ENCODE data around the gene ZP4.
"Not testable (repeated sequence)": the region's sequence is repeated elsewhere in the genome, so short reads cannot be mapped to it uniquely, and the experiment has no call there.

ZP4 gene

DNA sequence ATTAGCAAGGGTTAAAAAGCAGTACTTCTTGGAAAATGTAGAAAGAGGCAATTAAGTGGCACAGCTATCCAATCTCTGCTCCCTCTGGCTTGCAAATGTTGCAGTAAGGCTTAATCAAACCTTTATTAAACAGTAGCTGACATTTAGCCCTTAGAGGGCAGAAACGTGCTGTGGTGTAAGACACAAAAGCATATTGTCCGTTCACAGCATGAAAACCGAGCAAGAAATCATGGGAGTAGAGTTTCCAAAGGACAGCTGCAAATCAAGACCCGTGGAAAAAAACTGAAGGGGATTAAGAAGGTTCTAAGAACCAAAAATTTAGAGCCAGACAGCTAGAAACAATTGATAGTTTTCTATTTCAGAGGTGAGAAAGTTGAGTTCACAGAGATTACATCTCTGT, 13.1 kb downstream of the ZP4 start:
- DNase-seq (ENCODE audit: low read depth) = no peak

DNA sequence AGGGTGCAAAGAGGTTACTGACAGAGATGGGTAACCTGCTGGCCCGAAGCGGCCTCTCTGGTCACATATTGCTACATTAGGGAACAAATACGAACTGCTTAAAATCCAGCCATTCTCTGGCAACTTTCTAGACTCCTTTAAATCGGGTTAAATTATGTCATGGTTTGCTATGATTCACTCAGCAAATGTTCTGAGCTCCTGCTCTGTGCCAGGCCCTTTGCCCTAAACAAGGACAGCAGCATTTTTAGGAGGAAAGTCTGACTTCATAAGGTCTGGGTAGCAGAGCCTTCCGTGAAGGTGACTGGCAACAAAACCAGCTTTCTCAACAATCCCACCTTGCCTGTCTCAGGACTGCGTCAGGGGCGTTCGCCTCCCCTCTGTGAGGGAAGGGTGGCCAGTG, 15.4 kb downstream of the ZP4 start:
- no peak for DNase-seq (ENCODE audit: low read depth)

DNA sequence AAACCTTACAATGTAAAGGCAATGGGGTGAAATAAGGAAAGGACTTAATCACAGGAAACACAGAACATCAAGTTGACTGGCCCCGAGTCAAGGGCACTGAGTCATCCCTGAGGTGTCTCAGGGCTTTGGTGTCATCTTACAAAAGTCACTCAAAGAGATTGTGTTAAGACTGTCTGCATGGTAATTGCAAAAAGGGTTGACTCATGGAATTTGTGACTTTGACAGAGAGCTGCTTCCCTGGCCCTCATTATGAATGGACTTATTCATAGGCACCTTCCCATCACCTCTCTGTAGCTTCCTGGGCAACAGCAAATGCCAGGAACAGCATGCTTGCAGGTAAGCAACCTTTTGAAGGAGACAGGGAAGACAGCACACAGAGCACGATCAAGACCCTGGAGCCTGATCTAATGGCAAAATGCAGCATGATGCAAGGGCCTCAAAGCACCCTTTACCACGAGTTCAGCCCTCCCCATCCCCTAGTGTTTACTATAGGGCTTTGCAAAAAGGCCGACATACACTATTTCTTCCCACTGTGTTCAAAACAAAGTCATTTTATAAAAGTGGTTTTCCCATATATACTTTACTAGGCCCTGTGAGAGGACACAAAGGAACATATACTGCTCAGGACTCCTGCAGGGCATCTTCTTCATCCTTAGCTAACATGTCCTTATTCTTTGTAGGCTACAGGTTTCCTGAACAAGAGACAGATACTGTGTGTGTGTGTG, 17.1 kb downstream of the ZP4 start:
- no peak for DNase-seq (ENCODE audit: low read depth)

DNA sequence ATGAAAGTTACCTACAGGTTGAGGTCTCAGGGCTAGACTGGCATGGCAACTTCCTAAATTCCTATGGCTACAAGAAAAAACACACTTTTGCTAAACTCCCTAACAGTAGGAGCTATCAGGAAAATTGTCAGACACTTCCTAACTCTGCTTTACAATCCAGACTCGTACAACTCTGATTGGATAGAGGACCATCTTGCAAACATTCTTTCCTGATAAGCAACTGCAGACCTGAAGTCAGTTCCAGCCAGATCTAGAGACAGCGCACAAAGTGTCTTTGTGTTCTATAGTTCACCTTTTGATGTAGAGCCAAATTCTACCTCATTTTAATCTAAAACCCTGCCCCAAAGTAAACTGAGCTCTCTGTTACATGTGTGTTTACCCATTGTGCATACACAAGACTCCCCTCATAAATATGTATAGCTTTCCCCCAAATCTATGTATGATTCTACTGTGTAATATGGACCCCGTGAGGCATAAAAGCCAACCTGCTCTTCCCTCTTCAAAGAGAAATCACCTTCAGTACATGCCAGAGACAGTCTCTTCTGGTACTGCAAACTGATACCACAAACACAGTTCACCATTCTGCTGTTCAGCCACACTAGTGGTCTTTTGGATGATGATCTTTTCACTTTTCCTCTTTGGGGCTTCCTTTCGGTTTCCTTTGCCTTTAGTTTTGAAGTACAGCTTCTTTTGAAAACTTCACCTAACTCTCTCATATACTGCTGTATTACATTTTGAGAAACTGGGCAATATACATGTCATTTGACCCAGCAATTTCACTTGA, 21.7 kb downstream of the ZP4 start:
- DNase-seq (ENCODE audit: low read depth) = no peak

DNA sequence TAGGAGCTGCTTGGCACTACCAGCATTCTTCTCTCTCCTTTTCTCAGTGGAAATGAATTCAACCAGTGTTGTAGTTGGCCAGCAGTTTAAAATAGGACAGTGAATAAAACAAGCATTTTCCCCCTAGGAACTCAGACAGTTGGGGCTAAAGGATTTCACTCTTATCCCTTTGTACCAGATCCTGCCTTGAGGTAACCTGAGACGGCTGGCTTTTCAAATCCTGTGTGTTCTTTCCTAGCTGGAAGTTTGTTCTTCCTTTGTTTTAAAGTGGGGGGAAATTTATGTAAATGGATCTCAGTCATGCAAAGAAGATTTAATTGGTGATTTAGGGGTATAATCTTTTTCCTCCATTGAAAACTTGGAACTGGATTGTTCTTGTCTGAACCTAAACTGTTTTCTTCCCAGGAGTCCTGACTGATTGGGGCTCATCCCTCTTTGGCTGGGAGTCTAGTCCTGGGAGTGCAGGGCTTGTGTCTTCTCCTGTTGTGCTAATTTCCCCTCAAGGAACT, 23.3 kb downstream of the ZP4 start:
- no peak for DNase-seq (ENCODE audit: low read depth)

DNA sequence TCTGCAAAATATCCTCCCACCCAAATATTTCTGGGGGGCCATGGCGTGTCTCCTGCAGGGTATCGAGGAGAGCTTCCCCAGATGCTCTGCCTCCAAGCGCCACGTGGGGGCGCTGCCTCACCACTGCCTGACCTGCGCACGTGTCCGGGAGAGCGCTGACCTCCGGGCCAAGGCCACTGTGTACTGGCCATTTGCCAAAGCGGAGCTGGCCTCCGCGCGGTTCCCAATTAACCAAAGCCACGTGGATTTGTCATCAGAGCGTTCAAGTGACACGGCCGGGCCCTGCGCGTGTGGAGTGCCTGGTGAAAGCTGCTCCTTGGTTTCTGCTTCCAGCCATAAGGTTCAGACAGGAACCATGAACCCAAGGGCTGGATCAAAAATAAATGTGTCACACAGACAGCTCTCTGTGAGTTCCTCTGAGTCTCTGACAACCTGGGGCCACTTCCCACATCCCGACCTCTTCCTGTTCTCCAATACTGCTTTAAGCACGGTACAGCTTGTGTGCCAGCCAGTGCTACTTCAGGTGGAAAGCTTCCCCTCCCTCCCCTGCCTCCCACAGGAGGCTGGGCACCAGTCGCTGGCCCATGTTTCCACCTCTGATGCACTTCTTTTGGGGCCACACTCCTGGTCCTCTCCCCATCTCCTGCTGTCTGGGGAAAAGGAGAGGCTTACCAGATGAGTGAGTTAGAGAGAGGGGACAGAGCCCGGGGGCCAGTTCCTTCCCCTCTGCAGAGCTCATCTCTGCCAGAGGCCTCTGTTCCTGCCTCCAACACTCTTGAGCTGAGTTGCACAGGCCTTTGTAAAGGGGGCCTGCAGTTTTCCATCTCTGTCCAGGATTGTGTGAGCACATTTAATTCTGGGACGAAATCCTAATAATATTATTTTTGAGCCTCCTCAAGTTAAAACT, 26.1 kb downstream of the ZP4 start:
- peak; percentile 53 for DNase-seq (ENCODE audit: low read depth)

DNA sequence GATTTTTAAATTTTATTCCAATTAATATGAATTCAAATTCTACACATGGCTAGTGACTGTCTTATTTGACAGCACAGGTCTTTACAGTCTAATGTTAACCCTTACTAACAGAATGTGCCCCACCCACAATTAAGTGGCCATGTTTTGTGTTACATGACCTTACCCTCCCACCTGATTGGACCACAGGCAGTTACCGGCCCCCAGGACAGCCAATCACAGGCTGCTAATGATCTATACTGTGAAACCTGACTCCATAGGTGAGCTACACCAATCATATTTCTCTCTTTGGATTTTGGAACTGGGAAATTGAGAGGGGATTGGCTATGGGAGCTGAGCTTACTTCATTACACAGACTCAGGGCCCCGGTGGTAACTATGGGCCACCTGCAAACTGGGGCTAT, 27.5 kb downstream of the ZP4 start:
- DNase-seq (ENCODE audit: low read depth) = no peak

DNA sequence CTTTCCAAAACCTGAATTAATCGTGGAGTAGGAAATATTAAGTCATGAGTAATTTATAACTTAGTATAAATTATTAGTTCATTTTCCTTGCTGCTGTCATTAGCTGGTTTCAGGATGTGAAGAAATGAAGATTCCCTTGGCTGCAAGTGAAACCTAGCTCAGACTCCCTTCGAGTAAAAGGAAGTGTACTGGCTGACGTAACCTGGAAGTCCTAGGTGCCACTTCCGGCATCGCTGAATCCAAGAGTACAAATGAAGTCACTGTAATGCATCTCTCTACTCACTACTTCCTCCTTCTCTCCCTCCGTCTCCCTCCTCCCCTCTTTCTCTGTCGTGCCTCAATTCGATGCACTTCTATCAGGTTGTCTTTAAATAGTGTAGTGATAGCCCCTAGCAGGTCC, 28.8 kb downstream of the ZP4 start:
- DNase-seq (ENCODE audit: low read depth) = no peak

DNA sequence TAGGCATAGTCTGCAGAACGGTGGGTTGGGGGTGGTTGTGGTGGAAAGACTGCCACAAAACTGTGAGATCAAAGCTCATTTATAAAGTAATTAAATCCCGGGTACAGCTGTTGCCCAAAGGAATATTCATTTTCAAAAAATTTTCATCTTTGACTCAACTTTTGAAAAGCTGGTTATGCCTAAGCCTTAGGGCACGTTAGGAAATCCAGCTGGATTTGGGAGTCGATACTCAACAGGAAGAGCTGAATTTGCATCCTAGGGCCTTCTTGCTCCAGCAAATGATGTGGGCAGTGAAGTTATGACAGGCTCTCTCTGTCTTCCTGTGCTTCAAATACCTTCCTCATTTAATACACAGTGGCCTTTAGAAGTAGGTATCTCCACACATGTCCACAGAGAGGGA, 31.7 kb downstream of the ZP4 start:
- DNase-seq (ENCODE audit: low read depth) = no peak

DNA sequence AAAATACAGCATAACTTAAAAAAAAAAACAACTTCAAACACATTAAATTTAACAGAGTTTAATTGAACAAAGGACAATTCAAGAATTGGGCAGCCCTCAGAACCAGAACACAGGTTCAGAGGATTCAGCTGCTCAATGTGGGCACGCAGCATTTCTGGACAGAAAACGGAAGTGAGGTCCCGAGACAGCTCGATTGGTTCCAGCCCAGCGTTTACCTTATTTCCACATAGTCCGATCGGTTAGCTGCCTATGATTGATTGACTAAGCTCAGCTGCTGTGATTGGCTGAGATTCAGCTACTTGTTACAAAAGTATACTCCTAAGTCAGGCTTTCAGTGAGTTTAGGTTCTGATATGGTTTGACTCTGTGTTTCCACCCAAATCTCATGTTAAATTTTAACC, 33.3 kb downstream of the ZP4 start:
- DNase-seq (ENCODE audit: low read depth) = no peak

DNA sequence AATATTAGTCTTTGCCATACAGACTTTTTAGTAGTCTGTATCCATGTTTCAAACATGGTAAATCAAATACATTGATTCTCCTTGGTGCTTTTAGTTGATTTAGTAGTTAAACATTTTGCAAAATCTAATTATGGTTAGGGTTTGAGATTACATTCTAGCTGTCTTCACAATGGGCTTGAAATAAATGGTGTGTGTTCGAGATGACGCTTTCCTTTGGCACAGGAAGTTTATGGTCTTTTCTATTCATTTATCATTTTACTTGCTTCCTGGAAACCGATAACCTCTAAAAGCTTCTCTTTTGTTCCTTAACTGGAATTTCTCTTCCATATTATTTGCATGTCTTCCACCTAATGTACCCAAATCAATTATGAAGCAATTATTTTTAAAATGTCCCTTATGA, 38.4 kb downstream of the ZP4 start:
- no peak for DNase-seq (ENCODE audit: low read depth)

DNA sequence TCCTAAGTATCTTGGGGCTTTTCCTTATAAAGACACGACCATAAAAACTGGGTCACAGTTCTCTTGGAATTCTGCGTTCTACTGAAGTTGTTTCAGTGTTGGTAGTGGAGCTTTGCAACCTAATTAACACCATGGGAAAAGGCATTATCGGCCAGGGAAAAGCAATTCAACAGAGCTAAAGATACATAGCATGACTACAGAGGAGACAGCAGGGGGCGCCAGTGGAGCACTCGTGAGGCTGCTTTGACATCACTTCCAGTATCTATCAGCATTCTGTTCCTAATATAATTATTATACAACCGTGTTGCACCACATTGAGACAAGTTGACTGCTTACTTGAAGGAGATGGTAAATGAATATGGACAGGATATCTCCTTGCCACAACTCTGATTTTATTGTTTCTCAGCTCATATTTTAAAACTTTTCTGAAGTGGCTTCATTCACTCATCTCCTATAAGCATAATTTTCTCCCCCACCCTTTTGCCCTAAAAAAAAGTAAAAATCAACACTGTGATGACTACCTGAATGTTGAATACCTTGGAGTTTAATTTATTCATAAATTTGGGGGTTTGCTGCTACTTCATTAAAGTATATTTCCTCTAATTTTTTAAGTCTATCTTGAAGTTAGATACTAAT, 39.4 kb downstream of the ZP4 start:
- DNase-seq (ENCODE audit: low read depth) = peak; percentile 29

DNA sequence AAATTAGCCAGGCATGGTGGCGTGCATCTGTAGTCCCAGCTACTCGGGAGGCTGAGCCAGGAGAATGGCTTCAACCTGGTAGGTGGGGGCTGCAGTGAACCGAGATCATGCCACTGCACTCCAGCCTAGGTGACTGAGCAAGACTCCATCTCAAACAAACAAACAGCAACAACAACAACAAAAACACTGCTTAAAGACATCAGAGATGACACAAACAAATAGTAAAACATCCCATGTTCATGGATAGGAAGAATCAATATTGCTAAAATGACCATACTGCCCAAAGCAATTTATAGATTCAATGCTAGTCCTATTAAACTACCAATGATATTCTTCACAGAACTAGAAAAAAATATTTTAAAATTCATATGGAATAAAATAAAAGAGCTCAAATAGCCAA, 47.2 kb downstream of the ZP4 start:
- DNase-seq (ENCODE audit: low read depth) = not testable (repeated sequence)

DNA sequence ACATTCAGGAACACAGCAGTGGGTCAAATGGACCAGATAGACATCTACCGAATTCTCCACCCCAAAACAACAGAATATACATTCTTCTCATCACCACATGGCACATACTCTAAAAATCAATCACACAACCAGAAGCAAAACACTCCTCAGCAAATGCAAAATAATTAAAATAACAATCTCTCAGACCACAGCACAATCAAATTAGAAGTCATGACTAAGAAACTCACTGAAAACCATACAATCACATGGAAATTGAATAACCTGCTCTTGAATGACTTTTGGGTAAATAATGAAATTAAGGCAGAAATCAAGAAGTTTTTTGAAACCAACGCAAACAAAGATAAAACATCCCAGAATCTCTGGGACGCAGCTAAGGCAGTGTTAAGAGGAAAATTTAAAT, 49.2 kb downstream of the ZP4 start:
- no peak for DNase-seq (ENCODE audit: low read depth)

DNA sequence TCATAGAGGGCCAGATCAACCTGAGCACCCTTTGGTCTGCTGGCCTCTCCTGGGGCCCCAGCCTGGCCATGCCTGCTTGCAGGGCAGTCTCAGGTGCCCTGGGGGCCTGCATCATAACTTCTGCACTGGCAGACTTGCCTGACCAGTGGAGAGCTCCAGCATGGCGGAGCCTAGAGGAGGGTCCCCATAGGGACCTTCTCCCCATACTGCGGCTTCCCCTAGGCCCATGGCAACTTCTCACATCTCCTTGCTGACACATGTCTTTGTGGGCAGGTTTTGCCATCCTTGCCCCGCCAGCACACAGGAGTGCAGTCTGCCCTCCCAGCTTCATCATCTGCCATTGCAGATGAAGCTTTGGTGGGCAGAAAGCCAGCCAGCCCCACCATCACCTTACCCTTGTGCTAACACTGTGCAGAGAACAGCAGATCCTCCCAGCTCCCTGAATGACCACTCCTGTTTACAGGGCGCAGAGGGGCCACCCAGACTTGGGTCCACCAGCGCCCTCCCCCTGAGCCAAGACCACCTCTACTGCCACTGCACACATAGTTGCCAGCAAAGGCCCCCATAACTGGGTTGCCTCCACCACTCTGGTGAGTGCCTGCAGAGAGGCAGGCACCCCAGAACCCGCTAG, 51.7 kb downstream of the ZP4 start:
- no peak for DNase-seq (ENCODE audit: low read depth)

DNA sequence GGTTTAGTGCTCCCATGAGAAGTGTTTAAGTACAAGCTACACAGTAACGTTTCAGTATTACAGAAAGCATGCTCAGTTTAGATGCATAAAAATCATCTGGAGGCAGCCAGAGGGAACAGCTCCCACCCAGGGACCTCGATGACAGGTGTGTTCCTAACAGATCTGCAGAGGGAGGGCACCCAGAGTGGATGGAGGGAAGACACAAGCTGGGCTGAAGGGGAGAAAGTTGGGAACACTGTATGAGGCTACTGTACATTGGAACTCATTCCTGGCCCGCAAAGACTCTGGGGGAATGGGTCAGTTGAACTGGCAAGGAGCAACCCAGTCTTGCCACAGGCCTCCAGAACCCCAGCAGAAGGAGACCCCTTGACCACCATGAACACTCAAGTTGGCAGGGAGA, 52.4 kb downstream of the ZP4 start:
- DNase-seq (ENCODE audit: low read depth) = no peak

DNA sequence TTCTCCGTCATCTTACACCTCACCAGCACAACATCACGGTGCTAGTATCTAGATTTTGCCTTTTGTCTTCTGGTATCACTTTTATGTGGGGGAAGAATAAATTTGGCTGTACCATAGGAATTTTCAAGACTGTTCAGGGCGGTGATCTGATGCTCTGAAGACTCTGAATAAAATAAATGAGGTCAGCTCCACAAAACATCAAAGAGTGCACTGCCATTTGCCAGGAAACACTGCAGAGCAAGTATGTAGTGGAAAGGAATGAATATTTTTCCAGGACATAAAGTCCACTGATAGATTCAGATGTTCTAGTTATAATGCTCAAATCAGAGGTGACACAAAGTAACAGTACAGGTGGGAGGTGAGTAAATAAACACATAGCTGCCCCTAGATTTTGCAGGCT, 56.3 kb downstream of the ZP4 start:
- no peak for DNase-seq (ENCODE audit: low read depth)

DNA sequence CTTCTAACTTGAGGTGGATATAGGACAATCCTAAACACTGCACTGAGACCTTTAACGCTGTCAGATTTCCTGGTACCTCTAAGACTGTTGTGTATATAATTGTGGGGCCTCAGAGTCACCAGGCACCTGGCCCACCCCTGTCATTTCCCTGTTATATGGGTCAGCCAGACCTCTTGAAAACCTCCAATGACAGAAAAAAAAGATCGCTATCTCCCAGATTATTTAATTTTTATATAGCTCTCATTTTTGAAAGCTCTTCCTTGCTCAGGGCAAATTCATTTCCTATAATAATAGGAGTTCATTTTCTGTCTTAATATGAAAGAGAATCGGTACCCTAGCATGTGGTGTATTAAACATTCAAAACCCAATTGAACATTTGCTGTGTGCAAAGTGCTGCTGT, 56.7 kb downstream of the ZP4 start:
- DNase-seq (ENCODE audit: low read depth) = no peak

DNA sequence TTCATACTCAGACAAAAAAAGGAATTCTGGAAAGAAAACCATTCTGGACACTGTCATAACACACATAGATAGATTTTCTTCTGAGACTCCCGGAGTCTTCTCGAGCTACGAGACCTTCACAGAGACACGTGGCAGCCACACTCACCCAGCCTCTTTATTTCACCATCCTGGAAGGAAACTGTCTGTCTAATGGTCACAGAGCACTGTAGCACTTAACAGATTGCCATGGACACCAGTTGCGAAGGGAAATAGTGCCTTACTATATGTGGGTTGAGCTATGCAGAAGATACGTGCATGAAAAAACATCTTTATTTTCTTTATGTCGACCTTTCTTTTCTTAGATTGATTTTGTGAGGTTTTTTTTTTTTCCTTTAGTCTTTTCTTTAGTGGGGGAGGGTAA, 57.9 kb downstream of the ZP4 start:
- DNase-seq (ENCODE audit: low read depth) = no peak
